Brain pericyte (primary cell): ENCODE measurements around the gene PSMD1.
"Not testable (repeated sequence)": the region's sequence is repeated elsewhere in the genome, so short reads cannot be mapped to it uniquely, and the experiment has no call there.

Experiments used
- DNase-seq: peaks from one replicate; pipeline ENCODE4 v3.0.0-alpha.2; 2012; ENCODE audit warnings: low read depth, low spot score

Gene PSMD1

GRCh38 chr2:231115651-231116050 lies 59.0 kb downstream of the PSMD1 start:
- DNase-seq = no peak

- DNase-seq = no peak
Observed at GRCh38 chr2:231117148-231117547, 60.5 kb downstream of the PSMD1 start.

GRCh38 chr2:231117922-231118613 lies 61.4 kb downstream of the PSMD1 start:
- DNase-seq = no peak

- DNase-seq = no peak
Observed at GRCh38 chr2:231118614-231118942, 61.9 kb downstream of the PSMD1 start.

- no peak for DNase-seq
Observed at GRCh38 chr2:231123362-231123898, 66.8 kb downstream of the PSMD1 start.

- peak; percentile 38 for DNase-seq
Observed at GRCh38 chr2:231124838-231125568, 68.3 kb downstream of the PSMD1 start, which contains the start of gene HTR2B. Gene HTR2B, minus strand, starts transcription at chr2:231125042. Its CDS starts 1,278 bp downstream, at chr2:231123764.

GRCh38 chr2:231126123-231126522 lies 69.5 kb downstream of the PSMD1 start:
- no peak for DNase-seq

GRCh38 chr2:231127480-231127879 lies 70.8 kb downstream of the PSMD1 start:
- DNase-seq = no peak

GRCh38 chr2:231127936-231128335 lies 71.3 kb downstream of the PSMD1 start:
- DNase-seq = no peak

GRCh38 chr2:231128541-231128940 lies 71.9 kb downstream of the PSMD1 start:
- no peak for DNase-seq

- DNase-seq = no peak
Observed at GRCh38 chr2:231129216-231129615, 72.5 kb downstream of the PSMD1 start.

GRCh38 chr2:231130336-231131056 lies 73.8 kb downstream of the PSMD1 start:
- no peak for DNase-seq

GRCh38 chr2:231132129-231132528 lies 75.5 kb downstream of the PSMD1 start:
- no peak for DNase-seq

- DNase-seq = no peak
Observed at GRCh38 chr2:231133365-231134099, 76.9 kb downstream of the PSMD1 start.

- no peak for DNase-seq
Observed at GRCh38 chr2:231134910-231135655, 78.4 kb downstream of the PSMD1 start.

- DNase-seq = peak; percentile 86
Observed at GRCh38 chr2:231138699-231139098, 82.0 kb downstream of the PSMD1 start.

- no peak for DNase-seq
Observed at GRCh38 chr2:231139796-231140195, 83.1 kb downstream of the PSMD1 start.

- DNase-seq = not testable (repeated sequence)
Observed at GRCh38 chr2:231140808-231141207, 84.1 kb downstream of the PSMD1 start.

GRCh38 chr2:231144896-231145295 lies 88.2 kb downstream of the PSMD1 start:
- DNase-seq = no peak

GRCh38 chr2:231146665-231147064 lies 90.0 kb downstream of the PSMD1 start:
- DNase-seq = no peak
